NK-92 treated with Interleukin-12 subunit alpha and Interleukin-12 subunit beta, amount 100 ng/mL, for 24 hours (cell line): Measurements from ENCODE around the gene PODN.
A peak's percentile ranks its signal among the peaks of the same experiment; 100 is the strongest.

Experiments
- DNase-seq: peaks from one replicate; lab custom pipeline; 2025; lab: John Stamatoyannopoulos, UW

PODN gene

GRCh38 chr1:53061859-53062707, at the start of gene PODN:
TSS of gene PODN (plus strand) at chr1:53062213. CDS start at chr1:53069856, 7,643 bp downstream.
- DNase-seq, result no peak

GRCh38 chr1:53014791-53015507, 47.1 kb upstream of the PODN start:
- DNase-seq, result peak; percentile 68

DNA sequence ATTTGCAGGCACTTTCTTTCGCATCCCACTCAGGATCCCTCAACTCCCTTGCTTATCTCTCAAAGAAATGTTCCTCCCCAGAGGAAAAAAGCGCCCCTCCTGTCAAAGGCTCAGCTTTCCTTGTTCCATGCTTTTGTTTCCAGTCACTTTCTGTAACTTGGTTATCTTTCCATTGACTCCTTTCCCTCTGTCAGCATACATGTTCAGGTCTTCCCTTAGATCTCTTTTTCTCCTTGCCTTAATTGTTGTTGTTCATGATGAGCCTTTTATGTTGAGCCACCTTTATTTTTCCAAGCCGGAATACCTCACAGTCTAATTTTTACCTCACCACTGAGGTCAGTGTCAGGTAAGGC, 46.5 kb upstream of the PODN start:
- DNase-seq, result no peak

DNA sequence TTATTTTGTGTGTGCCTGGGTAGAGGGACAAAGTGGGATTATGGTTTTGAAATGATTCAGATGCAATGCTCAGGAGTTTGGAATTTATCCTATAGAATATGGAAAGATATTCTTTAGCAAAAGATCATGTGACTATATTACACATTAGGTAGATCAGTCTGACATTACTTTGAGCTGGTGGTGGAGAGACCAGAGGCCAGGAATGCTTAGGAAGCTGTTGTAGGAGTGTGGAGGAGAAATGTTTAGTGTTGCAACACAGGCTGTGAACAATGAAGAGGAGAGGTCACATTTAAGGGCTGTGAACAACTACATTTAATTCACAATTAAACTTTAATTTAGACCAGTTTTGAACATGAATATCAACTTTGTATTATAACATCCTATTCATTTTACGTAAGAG, 45.3 kb upstream of the PODN start:
- no peak for DNase-seq

GRCh38 chr1:53020588-53020987, 41.4 kb upstream of the PODN start:
- no peak for DNase-seq

DNA sequence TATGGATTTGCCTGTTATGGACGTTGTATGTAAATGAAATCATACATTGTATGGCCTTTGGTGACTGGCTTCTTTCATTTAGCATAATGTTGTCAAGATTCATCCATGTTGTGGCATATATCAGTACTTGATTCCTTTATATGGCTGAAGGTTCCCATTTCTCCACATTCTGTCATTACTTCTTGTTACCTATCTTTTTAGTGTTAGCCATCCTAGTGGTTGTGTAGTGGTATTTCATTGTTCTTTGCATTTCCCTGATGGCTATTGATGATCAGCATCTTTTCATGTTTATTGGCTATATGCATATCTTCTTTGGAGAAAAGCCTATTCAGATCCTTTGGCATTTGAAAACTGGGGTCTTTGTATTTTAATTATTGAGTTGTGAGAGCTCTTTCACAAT, 39.8 kb upstream of the PODN start:
- no peak for DNase-seq

DNA sequence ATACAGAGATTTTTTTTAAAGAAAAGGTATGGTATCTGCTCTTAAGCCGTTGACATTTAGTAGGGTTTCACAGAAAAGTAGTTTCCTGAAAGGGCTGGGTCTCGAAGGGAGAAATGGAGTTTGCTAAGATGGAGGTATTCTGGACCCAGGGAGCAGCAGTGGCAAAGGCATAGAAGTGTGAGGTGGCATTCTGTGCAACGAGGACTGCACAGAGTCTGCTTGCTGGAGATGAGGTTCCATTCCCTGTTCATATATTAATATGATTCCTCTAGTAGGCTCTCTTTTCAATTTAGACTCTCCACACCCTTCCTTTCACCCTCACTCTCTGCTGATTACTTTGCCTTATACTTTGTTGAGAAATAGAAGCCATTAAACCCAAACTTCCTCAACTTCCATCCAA, 38.5 kb upstream of the PODN start:
- no peak for DNase-seq

DNA sequence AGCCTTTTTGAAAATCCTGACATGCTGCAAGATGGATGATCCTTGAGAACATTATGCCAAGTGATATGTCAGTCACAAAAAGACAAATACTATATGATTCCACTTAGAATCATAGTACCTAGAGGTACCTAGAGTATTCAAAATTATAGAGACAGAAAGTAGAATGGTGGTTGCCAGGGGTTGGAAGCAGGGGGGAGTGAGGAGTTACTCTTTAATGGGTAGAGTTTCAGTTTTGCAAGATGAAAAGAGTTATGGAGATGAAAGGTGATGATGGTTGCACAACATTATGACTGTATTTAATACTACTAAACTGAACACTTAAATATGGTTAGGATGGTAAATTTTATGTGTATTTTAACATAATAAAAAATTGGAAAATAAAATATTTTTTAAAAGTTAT, 37.9 kb upstream of the PODN start:
- DNase-seq, result no peak

- no peak for DNase-seq
These were observed 36.8 kb upstream of the PODN start for GRCh38 chr1:53025034-53025768.

- DNase-seq, result no peak
These were observed 36.3 kb upstream of the PODN start for GRCh38 chr1:53025769-53026112.

GRCh38 chr1:53026254-53026653, 35.8 kb upstream of the PODN start:
- no peak for DNase-seq

DNA sequence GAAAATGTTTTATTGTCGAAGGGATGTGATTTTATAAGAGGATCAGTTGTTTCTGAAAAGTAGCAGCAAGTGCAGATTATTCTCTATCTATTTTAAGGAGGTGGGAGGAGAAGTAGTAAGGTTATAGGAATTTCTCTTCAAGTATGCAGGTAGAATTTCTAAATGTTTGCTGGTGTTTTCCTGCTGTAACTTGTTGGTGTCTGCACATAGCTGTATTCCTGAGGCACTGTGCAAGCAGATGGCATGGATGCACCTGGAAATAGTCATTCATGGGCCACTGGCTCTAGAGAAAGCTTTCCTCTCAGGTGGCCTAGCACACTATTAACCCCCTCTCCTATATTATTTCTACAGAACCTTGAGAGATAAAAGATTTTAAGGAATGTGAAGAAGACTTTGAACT, 30.3 kb upstream of the PODN start:
- DNase-seq, result no peak

DNA sequence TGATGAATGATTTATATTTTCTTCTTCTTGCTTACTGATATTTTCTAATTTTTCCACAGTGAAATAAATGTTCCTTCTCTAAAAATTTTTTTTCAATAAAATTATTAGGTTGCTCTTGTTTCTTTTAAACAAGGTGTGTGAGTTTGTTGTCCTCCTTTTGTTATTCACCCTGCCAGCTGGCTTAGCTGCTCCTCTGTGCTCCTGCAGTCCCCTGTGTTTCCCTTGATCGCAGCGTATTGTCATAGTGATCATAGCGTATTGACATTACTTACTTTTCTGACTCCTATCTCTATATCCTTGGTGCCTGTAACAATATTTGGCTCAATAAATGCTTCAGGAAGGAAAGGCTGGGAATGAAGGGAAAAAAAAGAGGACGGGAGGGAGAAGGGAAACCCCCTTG, 24.9 kb upstream of the PODN start:
- no peak for DNase-seq

DNA sequence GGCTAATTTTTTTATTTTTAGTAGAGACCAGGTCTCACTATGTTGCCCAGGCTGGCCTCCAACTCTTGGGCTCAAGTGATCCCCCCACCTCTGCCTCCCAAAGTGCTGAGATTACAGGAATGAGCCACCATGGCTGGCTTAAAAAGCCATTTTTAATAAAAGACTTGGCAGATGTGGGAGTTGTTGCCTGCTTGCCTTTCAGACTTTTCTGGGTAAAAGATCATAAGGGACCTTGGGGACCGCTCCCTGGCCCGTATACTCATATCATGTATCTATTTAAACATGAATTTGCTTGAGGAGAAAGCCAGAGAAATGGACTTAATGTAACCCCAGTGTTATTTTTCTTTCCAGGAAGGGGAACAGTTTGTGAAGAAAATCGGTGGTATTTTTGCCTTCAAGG, 23.4 kb upstream of the PODN start:
- no peak for DNase-seq

DNA sequence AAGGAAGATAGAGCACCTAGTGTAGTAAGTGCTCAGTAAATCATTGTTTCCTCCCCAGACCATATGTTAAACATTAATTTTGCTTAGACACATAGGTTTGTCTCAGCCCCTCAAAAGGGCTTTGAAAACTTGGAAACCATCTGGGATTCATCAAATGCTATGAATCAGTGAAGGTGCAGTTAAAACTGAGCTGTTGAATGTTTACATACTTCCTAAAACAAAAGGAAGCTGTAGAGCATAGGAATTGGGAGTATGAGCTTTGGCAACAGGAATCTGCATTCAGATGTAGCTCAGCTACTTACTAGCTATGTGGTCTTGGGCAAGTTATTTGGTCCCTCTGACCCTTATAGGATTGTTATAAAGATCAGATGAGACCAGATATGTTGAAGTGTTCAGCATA, 18.7 kb upstream of the PODN start:
- DNase-seq, result no peak

GRCh38 chr1:53044926-53045325, 17.1 kb upstream of the PODN start:
- DNase-seq, result no peak

- no peak for DNase-seq
These were observed 15.1 kb upstream of the PODN start for GRCh38 chr1:53046930-53047329.

DNA sequence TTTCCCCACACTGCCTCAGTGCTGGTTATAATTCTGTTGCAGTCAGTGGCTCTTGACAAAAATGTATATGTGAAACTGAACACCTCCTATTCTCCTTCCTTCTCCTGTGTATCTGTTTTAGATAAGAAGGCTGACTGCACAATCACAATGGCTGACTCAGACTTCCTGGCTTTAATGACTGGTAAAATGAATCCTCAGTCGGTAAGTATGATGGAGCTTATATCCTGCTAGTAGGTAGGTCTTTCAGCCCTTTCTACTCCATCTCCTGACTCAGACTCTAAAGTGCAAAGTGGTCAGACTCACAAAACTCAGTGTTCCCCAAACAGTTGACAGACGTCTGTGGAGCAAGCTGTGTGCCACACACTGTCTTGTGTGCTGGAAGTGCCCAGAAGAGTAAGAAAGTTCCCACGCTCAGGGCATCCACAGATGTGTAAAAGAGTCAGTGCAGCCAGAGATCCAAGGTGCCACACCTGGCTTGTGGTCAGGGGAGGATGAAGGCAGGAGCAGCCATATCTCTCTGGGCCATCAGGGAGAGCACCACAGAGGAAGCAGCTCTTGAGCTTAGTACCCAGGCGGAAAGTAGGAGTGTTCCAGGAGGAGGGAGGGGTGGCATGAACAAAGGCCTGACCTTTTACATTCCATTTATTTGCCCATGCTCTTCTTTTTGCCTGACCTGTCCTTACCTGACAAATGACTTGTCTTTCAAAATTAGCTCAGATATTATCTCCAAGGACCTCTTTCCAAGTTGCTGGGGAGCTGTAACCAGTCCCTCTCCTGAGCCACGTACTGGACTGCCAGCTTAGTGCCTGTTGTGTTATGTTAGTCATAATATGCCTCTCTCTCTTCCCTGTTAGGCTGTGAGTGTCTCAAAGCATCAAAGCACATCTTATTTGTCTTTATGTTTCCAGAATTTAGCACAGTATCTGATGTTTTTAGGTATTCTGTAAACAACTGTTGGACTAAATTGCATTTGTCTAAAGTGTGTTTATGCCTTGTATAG, 14.0 kb upstream of the PODN start:
- DNase-seq, result no peak

DNA sequence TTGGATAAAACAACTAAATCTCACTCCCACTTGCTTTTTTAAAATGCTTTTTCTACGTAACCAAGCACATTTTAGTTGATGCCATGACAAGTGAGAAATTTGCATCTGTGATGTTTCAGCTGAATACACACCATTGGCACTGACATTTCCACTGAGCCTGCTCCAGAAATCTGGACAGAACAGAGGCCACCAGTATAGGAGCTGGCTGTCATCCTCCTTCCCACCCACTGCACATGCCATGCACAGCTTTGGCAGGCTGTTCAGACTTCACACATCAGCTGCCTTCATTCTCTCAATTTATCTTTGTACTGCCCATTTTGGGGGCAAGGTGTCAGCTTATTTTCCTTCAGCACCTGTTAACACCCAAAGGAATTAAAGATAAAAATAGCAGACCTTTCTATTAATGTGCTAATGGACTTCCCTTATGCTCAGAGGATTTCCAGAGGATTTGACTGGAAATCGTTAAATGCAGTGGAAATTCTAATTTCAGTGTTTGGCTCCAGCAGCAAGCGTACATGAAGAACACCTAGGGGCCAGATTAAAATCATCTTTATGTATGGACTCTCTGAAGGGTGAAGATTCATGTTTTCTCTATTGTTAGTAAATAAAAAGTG, 12.9 kb upstream of the PODN start:
- no peak for DNase-seq

DNA sequence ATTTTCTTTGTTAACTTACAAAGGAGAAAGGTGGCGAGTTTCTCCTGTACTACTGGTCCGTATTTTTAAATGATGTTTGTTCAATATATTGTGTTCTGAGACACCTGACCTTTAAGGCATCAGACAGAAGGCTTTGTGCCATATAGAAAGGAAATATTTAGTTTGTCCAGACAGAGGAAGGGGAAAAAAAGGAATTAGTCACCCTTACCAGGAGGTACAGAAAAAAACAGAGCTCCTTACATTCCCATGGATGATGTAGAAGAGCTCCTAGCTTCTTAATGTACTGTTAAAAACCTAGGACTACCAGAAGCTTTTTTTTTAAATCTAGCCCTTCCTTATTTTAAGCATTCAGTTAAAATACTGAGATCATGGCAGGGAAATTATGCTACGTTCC, 12.4 kb upstream of the PODN start:
- no peak for DNase-seq

DNA sequence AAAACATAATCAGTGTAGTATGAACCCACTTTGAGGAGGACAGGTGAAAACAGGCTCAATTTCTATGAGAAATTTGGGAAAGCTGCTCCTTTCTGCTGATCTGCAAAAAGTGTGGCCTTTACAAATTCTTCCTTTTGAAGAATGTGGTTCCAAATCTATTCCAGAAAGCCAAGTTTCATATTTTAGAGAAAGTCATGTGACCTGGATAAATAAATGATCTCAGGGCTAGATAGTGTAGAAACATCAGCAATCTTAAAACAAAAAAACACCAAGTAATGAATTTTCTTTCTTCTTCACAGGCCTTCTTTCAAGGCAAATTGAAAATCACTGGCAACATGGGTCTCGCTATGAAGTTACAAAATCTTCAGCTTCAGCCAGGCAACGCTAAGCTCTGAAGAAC, 11.7 kb upstream of the PODN start:
- DNase-seq, result no peak
